Hepatocyte (in vitro differentiated cells): ENCODE measurements around the gene ADAMTS5.

Experiments
- EZH2 ChIP-seq: fragments of 200-600 bp; sonication (generic); IDR thresholded peaks from 2 replicates; pipeline ENCODE4 v1.6.1; 2016; ENCODE audit warnings: antibody characterized with exemption, mild to moderate bottlenecking, borderline replicate concordance
- EZH2phosphoT487 ChIP-seq: fragments of 200-600 bp; sonication (generic); IDR thresholded peaks from one replicate; pipeline ENCODE4 v1.6.1; 2018; ENCODE audit warnings: antibody characterized with exemption, mild to moderate bottlenecking, low read depth, moderate library complexity; ENCODE audit not compliant: unreplicated experiment, severe bottlenecking
- TF ChIP-seq, protein P1 (sequence below): fragments of 200-600 bp; sonication (generic); IDR thresholded peaks from 2 replicates; pipeline ENCODE4 v1.5.1; 2016; ENCODE audit warnings: antibody characterized with exemption, mild to moderate bottlenecking; ENCODE audit not compliant: poor library complexity

GRCh38 chr21:26925636-26926035 lies 41.3 kb downstream of the ADAMTS5 start:
- TF ChIP-seq, protein P1, sequence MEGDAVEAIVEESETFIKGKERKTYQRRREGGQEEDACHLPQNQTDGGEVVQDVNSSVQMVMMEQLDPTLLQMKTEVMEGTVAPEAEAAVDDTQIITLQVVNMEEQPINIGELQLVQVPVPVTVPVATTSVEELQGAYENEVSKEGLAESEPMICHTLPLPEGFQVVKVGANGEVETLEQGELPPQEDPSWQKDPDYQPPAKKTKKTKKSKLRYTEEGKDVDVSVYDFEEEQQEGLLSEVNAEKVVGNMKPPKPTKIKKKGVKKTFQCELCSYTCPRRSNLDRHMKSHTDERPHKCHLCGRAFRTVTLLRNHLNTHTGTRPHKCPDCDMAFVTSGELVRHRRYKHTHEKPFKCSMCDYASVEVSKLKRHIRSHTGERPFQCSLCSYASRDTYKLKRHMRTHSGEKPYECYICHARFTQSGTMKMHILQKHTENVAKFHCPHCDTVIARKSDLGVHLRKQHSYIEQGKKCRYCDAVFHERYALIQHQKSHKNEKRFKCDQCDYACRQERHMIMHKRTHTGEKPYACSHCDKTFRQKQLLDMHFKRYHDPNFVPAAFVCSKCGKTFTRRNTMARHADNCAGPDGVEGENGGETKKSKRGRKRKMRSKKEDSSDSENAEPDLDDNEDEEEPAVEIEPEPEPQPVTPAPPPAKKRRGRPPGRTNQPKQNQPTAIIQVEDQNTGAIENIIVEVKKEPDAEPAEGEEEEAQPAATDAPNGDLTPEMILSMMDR: no peak
- TF ChIP-seq EZH2phosphoT487 (no peak), EZH2 (no peak)
